Naive thymus-derived CD8-positive, alpha-beta T cell (primary cell): ENCODE measurements around the gene RAD52. TPM values are rescaled to one million over a fixed set of nuclear protein-coding genes. Genes with fewer than 3 reads are reported as not detected.

ENCODE experiments used
- ATAC-seq, 2 donors: fragments of 150-1000 bp; cut with Tn5 transposase in 1 of 2; sonication (Bioruptor Pico), chemical (Tn5 transposase) in 1 of 2; 1 replicate in 1 of 2; 2 replicates in 1 of 2; pipeline ENCODE4 v1.10.0; 2021; ENCODE audit warnings: mild to moderate bottlenecking in 2 of 2, moderate library complexity in 2 of 2
- POLR2A ChIA-PET: fragments of 350-600 bp; sonication (Branson Sonifier 250); formaldehyde crosslinking; loops from one replicate; lab custom pipeline; 2021; ENCODE audit warnings: antibody characterized with exemption; lab: Charles Lee
- DNase-seq, 10 donors: peaks; one replicate each; pipeline versions ENCODE4 v3.0.0 to v3.0.0-alpha.2; 2020 to 2022
- H3K27ac Mint-ChIP-seq, 10 donors: one replicate each; pipeline ENCODE4 v1.8.0; 2020 to 2022; ENCODE audit warnings: mild to moderate bottlenecking in 10 of 10, mixed read lengths in 10 of 10, moderate library complexity in 4 of 10, inconsistent platforms in 1 of 10
- H3K27me3 Mint-ChIP-seq, 5 donors: one replicate each; pipeline ENCODE4 v1.8.0; 2021 to 2022; ENCODE audit warnings: mixed read lengths in 5 of 5
- H3K36me3 Mint-ChIP-seq, 3 donors: one replicate each; pipeline ENCODE4 v1.8.0; 2020 to 2022; ENCODE audit warnings: mixed read lengths in 3 of 3, mild to moderate bottlenecking in 2 of 3, inconsistent platforms in 1 of 3
- H3K4me1 Mint-ChIP-seq, 4 donors: one replicate each; pipeline ENCODE4 v1.8.0; 2021 to 2022; ENCODE audit warnings: mixed read lengths in 4 of 4
- H3K4me3 Mint-ChIP-seq, 10 donors: one replicate each; pipeline ENCODE4 v1.8.0; 2020 to 2022; ENCODE audit warnings: mild to moderate bottlenecking in 10 of 10, mixed read lengths in 10 of 10, moderate library complexity in 6 of 10, inconsistent platforms in 1 of 10
- H3K9me3 Mint-ChIP-seq, 9 donors: one replicate each; pipeline ENCODE4 v1.8.0; 2020 to 2022; ENCODE audit warnings: mixed read lengths in 9 of 9, mild to moderate bottlenecking in 3 of 9, inconsistent platforms in 1 of 9, moderate library complexity in 1 of 9
- polyA plus RNA-seq, 3 donors: library from polyadenylated mRNA; unstranded; fragments of 300-500 nt; fragmentation: Illumina TruSeq; gene quantifications; one replicate each; pipeline ENCODE4 v1.2.3, GENCODE V29; 2021
- total RNA-seq, 8 experiments: library from RNA in 2 of 8; stranded (reverse) in 2 of 8; gene quantifications; one replicate each; pipeline ENCODE4 v1.2.3 and lab custom pipeline; 2021 to 2026

RAD52 gene
- total RNA-seq (10 to 100 TPM; 28.9 to 30.0 TPM), polyA plus RNA-seq (1 to 10 TPM; 2.1 to 4.9 (median 3.4) TPM), total RNA-seq (lab: John Stamatoyannopoulos, UW) (9.9 to 32.1 (median 22.9) reads per million in 6 experiments)

GRCh38 chr12:949453-950191, at the start of gene RAD52:
Gene RAD52 (minus strand): TSS chr12:949694. CDS start chr12:933058, 16,636 bp downstream.
- Mint-ChIP-seq H3K27me3 (no peaks in the 10 kb centered on the region), H3K27ac (peak within 1 kb of the TSS; percentile 87 to 99 (median 96)), H3K9me3 (no peaks in the 10 kb centered on the region), H3K4me3 (peak within 1 kb of the TSS; percentile 86 to 99 (median 97)), H3K36me3 (peaks cover 0 to 13% (median 0%) of the 10 kb centered on the region in 3 donors), H3K4me1 (peaks cover 19 to 30% (median 29%) of the 10 kb centered on the region in 4 donors)
- peak; percentile 93 to 97 (median 96) for DNase-seq
- peak; percentile 86 to 88 for ATAC-seq
- POLR2A ChIA-PET = interaction anchor here (0.7 to 1.9 kb wide), 15 partner anchors 39 to 645 kb away, joined by 3 to 27 read pairs (median 5); partner anchors contain the start of genes ERC1, FBXL14, KDM5A and WNK1

DNA sequence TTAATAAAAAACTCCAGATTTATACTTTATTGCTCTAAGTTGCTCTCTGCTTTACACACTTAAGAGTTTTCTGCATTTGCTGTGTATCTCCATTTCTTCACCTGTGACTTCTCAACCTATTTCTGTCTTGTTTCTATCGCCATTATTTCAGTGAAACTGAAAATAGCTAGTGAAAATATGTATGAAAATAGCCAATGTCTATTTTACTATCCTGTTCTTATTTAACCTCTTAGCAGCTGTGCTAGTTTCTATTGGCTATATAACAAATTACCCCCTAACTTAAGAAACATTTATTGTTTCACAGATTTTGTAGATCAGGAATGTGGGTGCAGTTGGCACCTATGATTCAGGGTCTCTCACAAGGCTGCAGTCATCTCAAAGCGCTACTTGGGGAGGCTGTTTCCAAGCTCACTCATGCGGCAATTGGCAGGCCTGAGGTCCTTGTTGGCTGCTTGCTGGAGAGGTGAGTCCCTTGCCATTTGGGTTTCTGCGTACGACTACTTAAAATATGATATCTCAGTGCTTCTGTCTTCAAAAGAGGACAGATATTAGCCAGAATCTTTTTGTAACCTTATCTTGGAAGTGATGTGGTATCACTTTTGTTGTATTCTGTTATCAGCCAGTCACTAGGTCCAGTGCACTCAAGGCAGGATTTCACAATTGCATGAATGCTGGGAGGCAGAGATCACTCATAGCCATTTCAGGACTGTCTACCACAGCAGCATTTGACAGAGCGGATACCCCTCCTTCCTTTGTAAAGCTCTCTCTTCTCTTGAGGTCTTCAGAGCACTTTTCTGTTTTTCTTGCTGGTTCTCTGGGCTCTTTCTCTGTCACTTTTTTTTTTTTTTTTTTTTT, 48.8 kb upstream of the RAD52 start:
- peak overlapping the region in 2 of 10 donors; percentile 2 to 33 for H3K27ac Mint-ChIP-seq
- POLR2A ChIA-PET = interaction anchor here (1.0 to 1.7 kb wide), 2 partner anchors 48 to 49 kb away, joined by 3 read pairs; partner anchors contain the start of gene RAD52
- no peak overlapping the region for H3K4me3 Mint-ChIP-seq
- peaks cover 0 to 18% (median 5%) of the 10 kb centered on the region in 3 donors for H3K36me3 Mint-ChIP-seq
- ATAC-seq = no peak
- H3K27me3 Mint-ChIP-seq = no peaks in the 10 kb centered on the region
- DNase-seq = no peak
- no peaks in the 10 kb centered on the region for H3K9me3 Mint-ChIP-seq
- peaks cover 16 to 40% (median 34%) of the 10 kb centered on the region in 4 donors for H3K4me1 Mint-ChIP-seq

DNA sequence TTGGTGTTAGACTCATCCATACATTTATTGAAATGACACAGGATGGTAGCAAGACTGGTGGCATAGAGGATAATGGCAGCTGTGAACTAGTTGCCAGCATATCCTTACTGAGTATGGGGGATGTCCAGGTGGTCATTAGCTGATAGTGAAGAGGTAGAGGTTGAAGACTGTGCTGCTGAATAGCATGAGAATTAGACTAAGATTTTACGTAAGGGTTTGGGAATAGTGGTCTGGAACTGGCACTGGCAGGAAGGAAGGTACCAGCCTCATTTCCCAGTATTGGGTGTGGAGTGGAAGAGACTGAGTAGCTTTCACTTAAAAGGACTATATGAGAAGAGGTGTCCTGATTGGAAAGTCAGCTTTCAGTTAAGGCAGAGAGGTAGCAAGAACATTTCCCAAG, 48.0 kb upstream of the RAD52 start:
- Mint-ChIP-seq H3K4me3 (no peak overlapping the region), H3K36me3 (peaks cover 0 to 14% (median 5%) of the 10 kb centered on the region in 3 donors), H3K27me3 (no peaks in the 10 kb centered on the region), H3K27ac (peak overlapping the region in 5 of 10 donors; percentile 3 to 54 (median 33)), H3K9me3 (no peaks in the 10 kb centered on the region), H3K4me1 (peaks cover 19 to 44% (median 38%) of the 10 kb centered on the region in 4 donors)
- ATAC-seq (no peak), DNase-seq (no peak)
- POLR2A ChIA-PET = interaction anchor here (1.7 kb wide), 1 partner anchor 48 kb away, joined by 3 read pairs; the partner anchor contains the start of gene RAD52

DNA sequence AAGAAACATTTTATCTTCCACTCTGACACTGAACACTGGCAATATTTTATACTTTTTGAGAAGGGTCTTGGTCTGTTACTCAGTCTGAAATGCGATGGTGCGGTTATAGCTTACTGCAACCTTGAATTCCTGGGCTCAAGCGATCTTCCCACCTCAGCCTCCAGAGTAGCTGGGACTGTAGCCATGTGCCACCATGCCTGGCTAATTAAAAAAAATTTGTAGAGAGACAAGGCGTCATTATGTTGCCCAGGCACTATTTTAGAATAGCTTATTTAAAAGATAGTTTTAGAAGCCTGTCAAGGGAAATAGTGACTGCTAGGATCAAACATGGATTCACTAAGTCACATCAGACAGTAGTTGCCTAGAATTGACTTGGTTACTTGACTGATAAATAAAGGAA, 47.4 kb upstream of the RAD52 start:
- DNase-seq = no peak
- Mint-ChIP-seq H3K4me1 (peaks cover 19 to 50% (median 45%) of the 10 kb centered on the region in 4 donors), H3K4me3 (no peak overlapping the region), H3K36me3 (peaks cover 0 to 14% (median 5%) of the 10 kb centered on the region in 3 donors), H3K27ac (peak overlapping the region in 1 of 10 donors; percentile 82), H3K9me3 (no peaks in the 10 kb centered on the region), H3K27me3 (no peaks in the 10 kb centered on the region)
- POLR2A ChIA-PET = interaction anchor here (1.7 kb wide), 1 partner anchor 47 kb away, joined by 3 read pairs; the partner anchor contains the start of gene RAD52
- no peak for ATAC-seq

GRCh38 chr12:992647-993046, 43.2 kb upstream of the RAD52 start:
- H3K27ac Mint-ChIP-seq = peak overlapping the region in 7 of 10 donors; percentile 1 to 99 (median 95)
- H3K36me3 Mint-ChIP-seq = peaks cover 0 to 1% (median 0%) of the 10 kb centered on the region in 3 donors
- peak overlapping the region; percentile 27 to 98 (median 96) for H3K4me3 Mint-ChIP-seq
- POLR2A ChIA-PET = interaction anchor here (3.0 kb wide), 1 partner anchor 43 kb away, joined by 27 read pairs; the partner anchor contains the start of gene RAD52
- no peaks in the 10 kb centered on the region for H3K27me3 Mint-ChIP-seq
- H3K9me3 Mint-ChIP-seq = no peaks in the 10 kb centered on the region
- peaks cover 37 to 61% (median 60%) of the 10 kb centered on the region in 4 donors for H3K4me1 Mint-ChIP-seq
- ATAC-seq (no peak), DNase-seq (no peak)

DNA sequence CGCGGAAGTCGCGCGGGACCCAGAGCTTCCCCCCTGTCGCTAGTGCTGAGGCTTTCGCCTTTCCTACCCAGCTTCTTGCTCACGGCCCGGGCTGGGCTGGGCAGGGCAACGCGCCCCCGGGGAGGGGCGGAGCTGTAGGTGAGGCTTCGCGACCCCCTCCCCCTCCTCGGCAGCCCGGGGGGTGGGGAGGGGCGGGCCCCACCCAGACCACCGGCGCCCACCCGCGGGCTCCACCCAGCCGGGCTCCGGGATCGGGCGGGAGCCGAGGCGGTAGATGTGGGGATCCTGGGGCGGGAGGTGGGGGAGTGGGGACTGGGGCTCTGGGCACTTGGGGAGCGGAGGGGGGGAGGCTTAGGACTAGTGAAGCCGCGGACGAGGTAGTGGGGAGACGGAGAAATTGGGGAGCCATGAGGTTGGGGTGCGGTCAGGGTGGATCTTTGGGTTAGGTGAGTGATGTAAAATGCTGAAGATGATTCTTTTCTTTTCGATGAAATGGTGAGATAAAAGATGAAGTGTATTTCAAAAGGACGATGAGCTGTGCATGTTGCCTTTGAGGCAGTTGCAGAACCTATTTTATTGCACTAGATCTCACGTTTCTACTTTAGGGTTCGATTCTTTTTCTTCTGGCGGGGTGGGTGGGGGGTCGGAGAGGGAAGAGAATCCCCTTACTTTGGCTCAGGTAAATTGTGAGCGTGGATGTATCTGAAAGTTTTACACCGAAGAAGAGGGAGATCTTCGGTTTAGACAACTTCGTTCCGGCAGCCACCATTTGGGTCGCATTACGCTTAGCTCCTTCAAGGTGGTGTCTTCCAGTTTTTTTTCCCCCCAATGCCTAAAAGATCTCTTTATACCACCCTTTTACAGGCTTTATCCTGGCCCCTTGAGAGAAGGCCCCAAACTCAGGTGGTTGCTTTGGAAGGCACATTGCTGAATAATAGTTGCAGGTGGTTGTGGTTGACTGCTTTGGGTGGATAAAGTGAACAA, 42.1 kb upstream of the RAD52 start:
- DNase-seq (peak in 6 of 10 donors; percentile 16 to 52 (median 39)), ATAC-seq (peak; percentile 30 to 37)
- Mint-ChIP-seq H3K36me3 (peaks cover 0 to 1% (median 0%) of the 10 kb centered on the region in 3 donors), H3K27ac (peak overlapping the region; percentile 87 to 99 (median 96)), H3K9me3 (no peaks in the 10 kb centered on the region), H3K4me3 (peak overlapping the region; percentile 88 to 98 (median 96)), H3K4me1 (peaks cover 31 to 53% (median 50%) of the 10 kb centered on the region in 4 donors), H3K27me3 (no peaks in the 10 kb centered on the region)
- POLR2A ChIA-PET = interaction anchor here (0.6 to 3.0 kb wide), 6 partner anchors 16 to 592 kb away, joined by 3 to 27 read pairs (median 4); partner anchors contain the start of genes CCDC77 and RAD52

- no peaks in the 10 kb centered on the region for H3K9me3 Mint-ChIP-seq
- H3K36me3 Mint-ChIP-seq = peaks cover 0 to 1% (median 0%) of the 10 kb centered on the region in 3 donors
- ATAC-seq (peak; percentile 78 to 82), DNase-seq (peak; percentile 73 to 91 (median 88))
- H3K27ac Mint-ChIP-seq = peak within 1 kb of the TSS; percentile 92 to 99 (median 96)
- POLR2A ChIA-PET = interaction anchor here (0.6 to 3.0 kb wide), 7 partner anchors 13 to 602 kb away, joined by 3 to 27 read pairs (median 4); partner anchors contain the start of genes CCDC77 and RAD52
- H3K4me1 Mint-ChIP-seq = peaks cover 30 to 51% (median 48%) of the 10 kb centered on the region in 4 donors
- H3K27me3 Mint-ChIP-seq = no peaks in the 10 kb centered on the region
- H3K4me3 Mint-ChIP-seq = peak within 1 kb of the TSS; percentile 88 to 98 (median 96)
Measured at GRCh38 chr12:990661-991349, 41.3 kb upstream of the RAD52 start, which contains the start of gene ERC1. Gene ERC1 (plus strand): TSS chr12:991223. CDS start chr12:1027904, 36,681 bp downstream.

DNA sequence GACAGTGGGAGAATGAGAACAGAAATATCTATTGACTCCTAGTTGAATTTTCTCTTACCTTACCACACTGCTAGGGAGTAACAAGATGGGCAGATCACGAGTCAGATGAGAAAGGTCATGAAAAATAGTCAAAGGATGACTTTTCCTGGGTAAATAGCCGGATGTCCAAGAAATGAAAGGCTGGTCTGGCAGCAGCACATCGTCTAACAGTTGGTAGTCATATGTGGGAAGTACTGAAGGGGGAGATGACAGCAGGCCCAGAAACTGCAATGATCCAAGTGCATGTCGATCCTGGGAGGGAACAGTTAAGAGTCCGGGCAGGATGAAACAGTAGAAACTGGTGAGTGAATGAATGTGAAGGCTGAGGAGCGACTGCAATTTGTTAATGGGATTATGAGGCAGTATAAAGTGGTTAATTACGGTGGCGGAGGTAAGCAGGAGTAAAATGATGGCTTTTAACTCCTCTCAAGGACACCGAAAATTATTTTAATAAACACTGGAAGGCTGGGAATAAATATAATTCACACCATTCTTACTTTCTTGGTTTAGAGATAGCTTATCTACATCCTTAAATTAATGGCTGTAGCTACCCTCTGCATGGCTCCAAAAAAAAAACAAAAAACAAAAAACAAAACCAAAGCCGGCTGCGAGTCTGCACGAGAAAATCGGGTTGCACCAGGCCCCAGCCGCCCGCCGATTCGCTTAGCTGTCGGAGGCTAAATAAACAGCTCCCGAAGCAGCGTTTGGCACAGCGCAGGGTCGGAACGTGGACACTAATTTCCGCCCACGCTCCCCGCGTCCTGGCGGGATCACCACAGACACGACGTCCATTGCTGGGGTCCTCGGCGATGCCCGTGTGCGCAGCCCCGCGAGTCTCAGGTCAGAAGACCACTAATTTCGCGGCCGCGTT, 40.5 kb upstream of the RAD52 start:
- Mint-ChIP-seq H3K4me3 (peak overlapping the region; percentile 81 to 96 (median 90)), H3K4me1 (peaks cover 23 to 44% (median 41%) of the 10 kb centered on the region in 4 donors), H3K27me3 (no peaks in the 10 kb centered on the region), H3K9me3 (no peaks in the 10 kb centered on the region), H3K36me3 (peaks cover 0 to 1% (median 0%) of the 10 kb centered on the region in 3 donors), H3K27ac (peak overlapping the region; percentile 89 to 97 (median 92))
- POLR2A ChIA-PET = interaction anchor here (0.8 to 3.0 kb wide), 5 partner anchors 12 to 603 kb away, joined by 3 to 27 read pairs (median 4); partner anchors contain the start of gene RAD52
- DNase-seq = peak in 9 of 10 donors; percentile 7 to 70 (median 35)
- ATAC-seq = peak; percentile 18 to 32

DNA sequence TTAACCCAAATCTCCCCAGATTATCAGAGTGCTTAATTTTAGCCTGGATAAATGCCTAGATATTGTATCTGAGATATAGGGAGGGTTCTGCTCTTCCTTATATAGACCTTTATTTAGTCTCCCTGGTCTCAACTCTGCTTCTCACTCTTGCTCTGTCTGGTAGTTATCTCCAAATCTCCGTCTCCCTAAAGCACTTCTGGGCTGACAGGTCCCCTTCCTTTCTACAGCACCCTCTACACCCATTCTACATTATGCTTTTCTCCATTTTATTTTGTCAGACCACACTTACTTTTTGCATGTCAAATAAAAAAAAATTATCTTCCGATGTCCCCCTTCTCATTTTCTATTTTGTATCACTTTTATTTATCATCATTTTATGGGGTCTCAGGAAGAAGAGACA, 39.6 kb upstream of the RAD52 start:
- DNase-seq = no peak
- peak overlapping the region; percentile 20 to 96 (median 90) for H3K4me3 Mint-ChIP-seq
- peaks cover 0 to 1% (median 0%) of the 10 kb centered on the region in 3 donors for H3K36me3 Mint-ChIP-seq
- no peaks in the 10 kb centered on the region for H3K9me3 Mint-ChIP-seq
- no peaks in the 10 kb centered on the region for H3K27me3 Mint-ChIP-seq
- peaks cover 23 to 40% (median 39%) of the 10 kb centered on the region in 4 donors for H3K4me1 Mint-ChIP-seq
- peak overlapping the region; percentile 63 to 97 (median 92) for H3K27ac Mint-ChIP-seq
- ATAC-seq = no peak
- POLR2A ChIA-PET = interaction anchor here (1.4 kb wide), 1 partner anchor 39 kb away, joined by 6 read pairs; the partner anchor contains the start of gene RAD52
